Germinal center (tissue), 1 donor: ENCODE data around the gene SHB.
"Not testable (repeated sequence)": the region's sequence is repeated elsewhere in the genome, so short reads cannot be mapped to it uniquely, and the experiment has no call there.

Experiments
- DNase-seq: peaks from one replicate; pipeline ENCODE4 v3.0.0; 2012; ENCODE audit warnings: mixed read lengths, low spot score

Gene SHB

DNA sequence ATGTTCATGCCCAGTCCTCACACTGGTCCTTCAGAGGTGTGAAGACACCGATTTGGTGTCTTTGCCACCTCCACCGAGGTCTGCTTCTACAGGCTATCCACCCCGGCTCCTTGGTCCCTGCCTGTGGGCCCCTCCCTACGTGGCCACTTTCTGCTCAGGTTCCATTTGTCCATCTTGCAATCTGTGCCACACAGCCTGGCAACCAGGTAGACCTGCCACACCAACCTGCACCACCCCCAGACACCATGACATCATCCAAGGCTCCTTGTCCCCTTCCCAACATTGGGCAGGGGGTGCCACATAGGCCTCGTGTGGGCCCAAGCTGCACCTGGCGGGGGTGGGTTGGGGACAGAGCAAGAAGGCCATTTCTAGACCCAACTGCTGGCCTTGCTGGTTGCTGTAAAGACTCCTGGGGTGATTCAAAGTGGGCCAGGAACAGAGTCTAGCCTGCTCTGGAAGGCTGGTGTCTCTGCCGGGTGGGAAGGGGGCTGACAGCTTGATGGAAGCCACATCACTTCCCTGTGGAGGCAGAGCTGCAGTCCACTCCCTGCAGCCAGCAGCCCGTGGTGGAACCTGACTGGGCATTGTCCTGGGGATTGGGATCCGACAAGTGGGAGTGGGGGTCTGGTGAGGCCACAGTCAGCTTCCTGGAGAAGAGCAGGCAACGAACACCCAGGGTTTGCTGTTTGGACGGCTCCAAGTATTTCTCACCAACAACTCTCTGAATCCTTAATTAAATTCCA is 99.3 kb downstream of the SHB start:
- DNase-seq = no peak

DNA sequence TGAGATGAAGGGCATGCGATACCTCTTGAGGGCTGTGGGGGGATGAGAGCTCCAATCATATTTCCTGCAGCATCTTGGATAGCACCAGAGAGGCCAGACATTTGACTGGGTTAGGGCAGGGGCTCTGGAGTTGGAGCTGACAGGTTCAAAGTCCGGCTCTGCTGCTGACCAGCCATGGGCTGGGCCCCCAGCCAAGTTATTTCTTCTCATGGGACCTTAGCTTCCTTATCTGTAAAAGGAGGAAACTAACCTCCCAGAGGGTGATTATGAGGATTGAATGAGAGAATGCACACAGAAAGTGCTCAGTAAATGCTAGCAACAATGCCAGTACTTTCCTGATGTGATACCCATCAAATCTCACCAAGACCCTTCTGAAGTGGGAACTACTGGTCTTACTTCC is 99.9 kb downstream of the SHB start:
- DNase-seq = no peak

DNA sequence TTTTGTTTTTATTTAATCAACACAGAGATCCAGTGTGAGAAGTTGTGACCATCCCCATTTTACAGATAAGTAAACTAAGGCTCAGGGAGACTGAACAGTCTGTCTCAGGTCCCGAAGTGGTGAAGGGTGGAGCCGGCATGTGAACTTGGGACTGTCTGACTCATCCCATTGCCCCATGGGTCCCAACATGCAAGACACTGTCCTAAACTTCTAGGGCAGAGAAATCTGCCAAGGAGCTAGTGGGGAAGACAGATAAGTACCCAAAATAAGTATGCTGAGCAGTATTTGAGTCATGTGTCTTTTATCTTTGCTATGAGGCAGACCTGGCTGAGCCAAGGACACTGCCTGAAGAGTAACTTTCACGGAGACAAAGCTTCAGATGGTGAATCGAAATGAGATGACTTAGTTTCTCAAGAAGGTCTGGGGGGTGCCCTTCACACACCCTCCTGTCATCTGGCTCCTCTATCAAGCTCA is 100.8 kb downstream of the SHB start:
- no peak for DNase-seq

DNA sequence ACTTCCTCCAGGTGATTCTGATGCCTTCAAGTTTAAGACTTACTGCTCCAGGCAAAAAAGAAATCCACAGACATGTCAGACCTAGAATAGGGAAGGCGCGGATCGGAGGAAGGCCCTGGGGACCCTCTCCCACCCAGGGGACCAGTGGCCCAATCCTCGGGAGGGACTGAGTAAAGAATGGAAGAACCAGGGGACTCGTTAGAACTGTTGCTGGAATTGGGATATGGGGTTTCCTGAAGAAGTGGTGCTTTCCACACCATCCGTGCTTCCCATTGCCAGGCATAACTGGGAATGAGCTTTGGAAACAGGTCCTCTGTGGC is 101.3 kb downstream of the SHB start:
- no peak for DNase-seq

DNA sequence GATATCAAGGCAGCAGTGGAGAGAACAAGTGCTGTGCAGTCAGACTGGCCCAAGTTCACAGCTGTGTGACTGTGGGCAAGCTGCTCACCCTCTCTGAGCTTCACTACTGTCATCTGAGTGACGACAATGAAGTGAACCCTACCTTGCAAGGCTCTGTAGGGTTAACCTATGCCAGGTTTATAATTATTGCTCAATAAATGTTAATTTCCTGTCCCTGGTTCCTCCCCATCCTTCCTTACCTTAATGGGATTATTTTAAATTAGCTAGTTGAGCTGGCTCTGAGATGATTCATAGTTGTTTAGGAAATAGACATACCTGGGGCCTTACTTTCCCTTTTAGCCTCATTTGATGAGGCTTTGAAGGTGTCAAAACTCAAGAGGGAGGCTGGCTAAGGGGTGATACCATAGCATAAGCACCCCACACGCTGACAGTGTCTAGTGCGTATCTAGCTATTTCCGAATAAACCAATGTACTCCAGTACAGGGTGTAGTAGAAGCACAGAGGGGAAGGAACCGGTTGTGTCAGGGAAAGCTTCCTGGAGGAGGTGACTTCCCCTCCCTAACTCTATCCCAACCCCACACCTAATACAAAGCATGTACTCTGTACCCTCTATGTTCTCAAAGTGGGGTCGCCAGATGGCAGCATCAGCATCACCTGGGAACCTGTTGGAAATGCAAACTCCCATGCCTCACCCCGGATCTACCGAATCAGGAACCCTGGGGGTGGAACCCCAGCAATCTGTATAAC is 101.8 kb downstream of the SHB start:
- DNase-seq = no peak

DNA sequence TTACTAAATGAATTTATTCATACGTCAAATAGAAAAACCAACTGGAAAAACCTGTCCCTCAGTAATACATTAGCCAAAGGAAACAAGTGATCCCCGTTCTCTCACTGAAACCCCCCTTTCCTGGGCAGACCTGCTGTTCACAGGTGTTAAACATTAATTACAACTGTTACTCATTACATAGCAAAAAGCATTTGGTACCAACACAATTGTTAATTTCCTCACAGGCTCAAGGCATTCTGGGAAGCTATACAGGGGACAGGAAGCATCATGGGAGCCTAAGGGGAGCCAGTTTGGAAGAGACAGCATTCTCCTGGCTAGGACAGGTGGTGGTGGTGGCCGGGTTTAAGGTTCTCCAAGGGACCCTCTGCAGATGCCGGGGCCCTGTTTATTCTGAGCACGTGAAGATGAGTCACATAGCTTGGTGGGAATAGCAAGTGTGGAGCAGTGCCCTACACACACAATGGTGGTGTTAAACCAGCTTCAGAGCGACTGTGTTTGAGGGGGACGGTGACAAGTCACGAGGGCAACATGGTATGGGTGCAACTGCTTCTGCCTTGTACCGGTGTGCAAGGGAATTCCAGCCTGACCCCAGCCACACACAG is 102.5 kb downstream of the SHB start:
- DNase-seq = no peak

DNA sequence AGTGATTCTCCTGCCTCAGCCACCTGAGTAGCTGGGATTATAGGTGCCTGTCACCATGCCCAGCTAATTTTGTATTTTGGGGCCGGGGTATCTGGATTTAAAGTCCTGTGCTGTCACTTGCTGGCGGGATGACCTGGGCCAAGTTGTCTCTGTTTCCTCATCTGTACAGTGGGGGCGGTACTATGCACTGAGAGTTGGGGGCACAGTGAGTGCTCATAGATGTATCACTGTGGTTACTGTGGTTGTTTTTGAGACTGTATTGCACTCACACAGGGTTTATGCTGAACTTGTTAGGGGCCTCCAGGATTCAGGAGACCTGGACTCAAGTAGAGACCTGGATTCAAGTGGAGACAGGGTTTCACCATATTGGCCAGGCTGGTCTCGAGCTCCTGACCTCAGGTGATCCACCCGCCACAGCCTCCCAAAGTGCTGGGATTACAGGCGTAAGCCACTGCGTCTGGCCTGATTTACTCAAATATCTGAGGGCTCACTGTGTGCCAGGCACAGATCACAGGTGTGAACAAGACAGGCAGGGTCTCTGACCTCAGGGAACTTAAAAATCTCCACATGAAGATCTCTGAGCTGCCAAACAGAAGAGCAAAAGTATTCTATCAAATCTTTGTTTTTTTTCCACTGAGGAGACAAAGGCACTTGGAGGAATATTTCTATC is 103.2 kb downstream of the SHB start:
- DNase-seq = not testable (repeated sequence)

DNA sequence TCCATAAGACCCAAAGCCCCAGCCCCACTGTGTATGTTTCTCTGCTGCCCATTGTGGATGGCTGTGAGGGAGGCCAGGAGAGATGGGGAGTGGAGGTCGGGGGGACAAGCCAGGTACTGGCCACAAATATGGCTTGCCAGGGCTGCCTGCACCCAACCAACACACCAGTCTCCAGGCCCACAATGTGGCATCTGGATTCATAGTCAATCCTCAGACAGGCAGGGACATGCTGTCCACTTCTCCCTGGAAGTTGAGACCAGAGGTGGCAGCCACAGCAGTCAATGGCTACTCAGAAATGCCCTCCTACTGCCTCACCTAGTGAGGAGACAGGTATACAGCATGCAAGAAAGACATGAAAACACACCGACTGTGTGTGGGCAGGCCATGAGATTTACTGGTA is 103.9 kb downstream of the SHB start:
- no peak for DNase-seq

DNA sequence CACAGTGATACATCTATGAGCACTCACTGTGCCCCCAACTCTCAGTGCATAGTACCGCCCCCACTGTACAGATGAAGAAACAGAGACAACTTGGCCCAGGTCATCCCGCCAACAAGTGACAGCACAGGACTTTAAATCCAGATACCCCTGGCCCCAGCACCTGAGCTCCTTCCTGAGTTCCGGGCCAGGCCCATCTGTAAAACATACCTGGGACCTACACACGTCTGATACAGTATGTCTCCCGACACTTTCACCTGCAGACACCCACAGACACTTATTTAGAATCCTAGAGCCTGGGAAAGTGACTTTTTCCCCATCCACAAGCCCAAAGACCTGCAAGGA is 104.3 kb downstream of the SHB start:
- DNase-seq = no peak

DNA sequence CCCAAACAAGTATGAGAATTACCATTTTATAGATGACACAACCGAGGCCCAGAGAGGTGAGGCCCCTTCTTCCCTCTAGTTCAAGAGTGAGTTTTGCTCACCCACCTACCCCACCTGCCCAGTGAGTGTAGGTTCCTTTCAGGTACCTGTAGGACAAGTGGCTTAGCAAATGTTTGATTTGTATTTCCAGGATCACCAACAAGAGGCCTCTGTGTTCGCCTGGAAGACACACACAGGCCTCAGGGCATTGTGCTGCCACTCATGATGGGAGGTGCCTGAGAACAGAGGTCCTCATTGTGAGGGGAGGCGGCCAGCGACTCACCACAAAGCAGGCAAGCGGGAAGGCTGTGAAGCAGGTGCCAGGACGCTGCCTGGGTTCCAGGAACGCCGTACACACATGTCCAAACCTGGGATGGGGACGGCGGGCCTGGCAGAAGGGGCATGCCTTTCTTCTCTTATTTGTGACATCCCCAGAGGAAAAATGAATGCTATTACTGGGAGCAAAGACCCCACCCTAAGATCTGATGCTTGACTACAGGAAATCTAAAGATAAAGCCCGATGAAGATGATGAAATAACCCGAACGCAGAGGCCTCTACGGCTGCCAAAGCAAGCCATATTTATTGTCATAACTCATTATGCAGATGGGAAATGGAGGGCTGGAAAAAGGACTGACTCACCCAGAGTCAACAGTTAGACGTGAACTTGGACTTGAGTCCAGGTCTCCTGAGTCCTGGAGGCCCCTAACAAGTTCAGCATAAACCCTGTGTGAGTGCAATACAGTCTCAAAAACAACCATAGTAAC is 104.9 kb downstream of the SHB start:
- no peak for DNase-seq

DNA sequence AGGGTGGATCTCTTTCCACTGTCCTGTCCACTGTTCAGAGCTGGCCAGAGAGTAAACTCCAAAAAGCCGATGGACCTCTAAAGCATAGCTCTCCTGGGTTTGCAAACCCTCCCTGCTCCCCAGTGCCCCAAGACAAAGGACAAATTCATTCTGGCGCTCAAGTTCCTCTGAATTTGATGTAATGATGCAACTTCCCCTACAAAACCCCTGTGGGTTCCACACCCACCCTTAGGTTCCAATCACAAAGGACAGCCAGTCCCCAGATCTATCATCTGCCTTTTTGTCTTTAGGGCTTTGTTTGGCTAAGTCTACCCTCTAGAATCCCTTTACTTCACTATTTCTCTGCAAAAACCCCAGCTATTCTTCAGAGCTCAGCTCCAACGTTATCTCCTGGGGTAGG is 107.7 kb downstream of the SHB start:
- no peak for DNase-seq

DNA sequence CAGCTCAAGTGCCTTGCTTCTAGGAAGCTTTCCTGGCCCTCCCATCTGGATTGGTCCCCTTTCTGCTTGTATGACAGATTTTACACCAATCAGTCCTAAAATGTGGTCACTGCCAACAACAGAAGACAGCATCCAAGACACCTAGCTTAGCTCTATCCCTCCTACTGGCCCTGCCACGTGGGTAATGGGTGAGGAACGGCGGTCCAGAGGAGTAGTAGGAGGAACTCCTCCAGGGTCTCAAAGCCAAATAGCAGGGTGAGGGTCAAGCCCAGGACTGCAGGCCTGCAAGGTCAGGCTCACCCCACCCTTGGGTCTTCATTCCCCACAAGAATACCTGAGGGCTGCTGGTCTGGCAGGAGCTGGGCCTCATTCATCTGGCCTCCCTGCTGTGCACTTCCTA is 108.4 kb downstream of the SHB start:
- no peak for DNase-seq

DNA sequence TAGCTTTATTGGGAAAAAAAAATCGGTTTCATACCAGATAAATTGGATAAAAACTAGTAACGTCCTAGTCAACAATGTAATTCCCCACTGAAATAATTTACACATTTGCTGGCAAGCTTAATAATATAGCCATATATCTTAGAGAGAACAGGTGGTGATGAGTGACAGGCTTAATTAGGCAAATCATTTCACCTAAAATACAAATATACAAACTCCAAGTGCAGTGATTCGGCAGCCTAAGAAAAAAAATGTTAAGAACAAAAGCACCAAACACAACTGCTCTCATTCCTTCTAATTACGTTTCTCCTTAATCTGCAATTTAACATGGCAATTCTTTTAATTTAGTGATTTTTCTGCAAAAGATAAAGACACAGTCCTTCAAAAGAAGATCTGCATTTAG is 109.1 kb downstream of the SHB start:
- DNase-seq = no peak

DNA sequence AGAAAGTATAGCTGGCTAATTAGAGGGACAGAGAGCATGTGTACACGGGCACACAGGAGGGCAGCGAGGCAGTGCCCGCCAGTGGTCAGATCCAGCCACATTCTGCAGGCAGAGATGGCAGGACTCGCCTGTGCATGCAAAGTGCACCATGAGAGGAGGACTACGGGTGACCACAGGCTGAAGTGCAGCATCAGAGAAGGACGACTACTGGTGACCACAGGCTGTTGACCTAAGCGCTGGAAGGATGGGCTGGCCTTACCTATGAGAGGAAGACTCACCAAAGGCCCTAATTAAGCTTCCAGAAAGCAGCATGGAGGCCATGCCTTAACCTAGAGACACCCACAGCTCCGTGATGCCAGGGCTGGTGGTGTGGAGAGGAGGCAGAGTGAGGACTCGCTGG is 110.9 kb downstream of the SHB start:
- no peak for DNase-seq

DNA sequence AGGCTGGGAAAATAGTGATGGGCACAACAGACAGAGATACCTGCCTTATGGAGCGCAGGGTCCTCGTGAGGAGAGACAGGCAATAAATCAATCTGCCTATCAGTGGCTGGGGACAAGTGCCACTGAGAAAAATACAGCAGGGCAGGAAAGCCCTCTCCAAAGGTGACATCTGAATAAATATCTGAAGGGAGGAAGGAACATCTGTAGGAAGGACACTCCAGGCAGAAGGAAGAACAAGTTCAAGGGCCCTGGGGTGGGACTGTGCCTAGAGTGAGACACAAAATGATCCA is 111.4 kb downstream of the SHB start:
- no peak for DNase-seq

DNA sequence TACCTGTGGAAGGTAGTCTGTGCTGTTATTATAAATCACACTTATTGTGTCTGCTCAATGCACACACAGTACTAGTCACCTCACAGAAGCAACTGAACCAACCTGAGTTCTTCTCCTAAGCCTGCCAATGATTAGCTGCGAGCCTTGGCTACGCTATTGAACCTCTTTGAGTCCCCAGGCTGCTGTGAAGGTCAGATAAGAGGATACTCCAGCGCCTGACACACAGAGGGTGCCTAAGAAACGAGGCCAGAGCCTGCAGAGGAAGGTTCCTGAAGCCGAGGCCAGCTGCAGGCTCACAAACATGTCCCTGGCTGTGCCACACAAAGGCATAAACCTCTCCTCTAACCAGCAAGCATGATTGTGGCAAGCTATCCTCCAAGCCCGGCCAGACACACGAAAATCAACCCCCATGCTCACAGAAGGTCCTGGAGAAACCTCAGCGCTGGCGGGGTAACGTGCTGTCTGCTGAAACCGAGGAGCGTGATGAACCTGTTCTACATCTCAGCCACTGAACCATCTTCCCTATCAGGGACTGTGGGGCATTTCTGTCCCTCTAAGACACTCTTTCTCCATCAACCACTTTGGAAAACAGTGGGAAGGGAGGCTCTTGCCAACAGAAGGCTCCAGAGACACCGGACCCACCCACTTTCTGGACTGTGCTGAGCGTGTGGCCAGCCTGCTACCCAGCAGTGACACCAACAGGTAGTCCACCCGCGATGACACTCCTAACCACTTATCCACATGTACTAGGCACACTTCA is 111.9 kb downstream of the SHB start:
- no peak for DNase-seq

DNA sequence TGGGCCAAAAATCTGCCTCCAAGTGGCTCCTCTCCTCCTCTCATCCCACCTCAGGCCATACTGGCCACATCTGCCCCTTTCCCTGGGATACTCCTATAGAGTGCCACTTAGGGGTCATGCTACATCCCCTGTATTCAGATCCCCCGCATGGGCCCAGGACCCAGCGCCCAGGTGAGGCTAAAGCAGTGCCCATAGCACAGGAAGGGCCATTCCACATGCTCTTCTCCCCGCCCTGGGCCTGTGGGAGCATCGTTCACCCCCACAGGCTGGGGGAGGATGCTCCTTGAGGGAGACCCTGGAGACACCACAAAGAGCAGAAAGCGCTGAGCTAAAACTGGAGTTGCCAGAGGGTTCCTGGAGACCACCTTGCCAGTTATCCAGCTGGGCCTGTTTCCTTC is 112.6 kb downstream of the SHB start:
- no peak for DNase-seq

DNA sequence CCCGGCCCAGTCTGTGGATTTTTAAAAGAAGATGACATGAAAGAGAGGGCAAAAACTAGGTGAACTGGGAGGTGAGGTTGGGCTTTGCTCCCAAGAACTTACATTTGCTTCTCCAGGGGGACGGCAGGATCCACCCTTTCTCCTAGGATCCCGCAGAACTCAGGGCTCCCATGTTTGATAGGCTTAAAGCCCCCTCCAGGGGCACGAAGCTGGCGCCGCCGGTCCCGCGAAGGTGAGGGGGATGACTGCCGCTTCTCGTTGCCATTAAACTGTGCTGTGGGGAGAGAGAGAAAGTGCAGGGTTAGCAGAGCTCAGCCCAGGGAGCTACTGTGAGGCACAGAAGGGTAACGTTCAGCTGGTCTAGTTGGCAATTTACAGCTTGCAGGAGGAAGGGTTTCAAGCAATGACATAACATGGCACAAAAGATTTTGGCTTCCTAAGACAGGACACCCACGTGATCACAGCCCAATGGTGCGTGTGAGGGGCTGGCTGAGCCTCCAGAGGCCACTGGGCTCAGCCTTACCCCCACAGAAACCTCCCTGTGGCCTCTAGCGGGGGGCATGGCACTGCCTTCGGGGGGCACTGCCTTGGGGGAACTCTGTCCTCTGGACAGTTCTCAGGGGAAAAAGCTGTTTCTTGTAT is 113.1 kb downstream of the SHB start:
- DNase-seq = no peak

DNA sequence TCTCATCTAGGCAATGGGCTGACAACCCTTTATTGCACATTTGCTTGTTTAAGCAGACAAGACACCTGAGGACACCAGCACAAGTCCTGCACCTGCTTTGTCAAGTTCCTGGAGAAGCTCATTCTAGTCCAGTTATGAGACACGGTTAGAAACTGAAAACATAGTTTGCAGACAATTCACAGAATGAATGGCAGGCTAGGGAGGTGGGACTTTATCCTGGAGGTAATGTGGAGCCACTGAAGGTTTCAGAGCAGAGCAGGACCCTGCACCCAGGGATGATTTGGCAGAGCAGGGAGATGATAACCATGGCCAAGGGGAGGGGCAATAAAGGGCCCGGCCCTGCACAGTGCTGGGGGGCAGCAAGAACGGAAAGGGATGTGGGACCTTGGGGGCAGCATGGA is 114.4 kb downstream of the SHB start:
- DNase-seq = no peak

DNA sequence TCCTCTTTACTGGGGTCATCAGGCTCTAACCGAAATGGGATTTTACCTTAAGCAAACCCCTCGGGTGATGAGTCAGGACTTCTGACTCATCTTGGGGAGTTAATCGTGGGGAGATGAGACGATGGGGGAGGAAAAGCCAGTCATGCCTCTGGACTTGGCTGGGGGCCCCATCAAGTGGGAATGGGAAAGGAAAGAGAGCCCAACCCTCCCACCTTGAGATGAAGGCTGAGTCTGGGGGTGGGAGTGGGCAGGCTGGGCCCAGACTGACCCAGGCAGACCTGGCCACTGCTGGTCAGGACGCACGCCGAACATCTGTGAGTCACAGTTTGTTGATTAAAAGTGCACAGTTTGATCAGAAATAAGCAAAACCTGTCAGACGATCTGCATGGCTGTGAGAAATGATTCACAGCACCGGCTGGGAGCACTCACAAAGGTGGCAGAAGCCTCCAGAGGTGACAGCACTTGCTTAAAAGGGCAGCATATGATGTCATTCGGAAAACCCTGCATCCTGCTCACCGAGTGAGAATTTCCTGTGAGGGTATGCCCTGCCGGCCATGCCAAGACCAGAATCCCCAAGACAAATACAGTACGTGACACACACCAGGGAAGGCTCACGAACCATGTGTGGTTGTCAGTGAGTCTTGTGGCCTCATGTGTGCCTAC is 115.1 kb downstream of the SHB start:
- peak; percentile 14 for DNase-seq
